GM23338 (cell line): ENCODE data around the gene TXNDC16. TPM values are rescaled to one million over a fixed set of nuclear protein-coding genes. Genes with fewer than 3 reads are reported as not detected.

ENCODE experiments used
- ATAC-seq: fragments of 200-7000 bp; cut with Tn5 transposase; 3 replicates; pipeline ENCODE4 v1.9.1; 2020
- DNase-seq: peaks from one replicate; pipeline ENCODE4 v3.0.0-alpha.2; 2015; ENCODE audit warnings: low spot score
- H2AFZ ChIP-seq: fragments of 200-600 bp; sonication (generic); 2 replicates; pipeline ENCODE4 v1.8.0; 2016; ENCODE audit warnings: antibody characterized with exemption, mild to moderate bottlenecking, moderate library complexity
- H3F3A ChIP-seq: fragments of 200-600 bp; sonication (generic); replicated peaks from 2 replicates; pipeline ENCODE4 v1.8.0; 2017; ENCODE audit warnings: antibody characterized with exemption, mixed run types, low read depth
- H3K27ac ChIP-seq: fragments of 200-600 bp; sonication (generic); 2 replicates; pipeline ENCODE4 v1.6.1; 2016; ENCODE audit warnings: low read depth
- H3K27me3 ChIP-seq: fragments of 200-600 bp; sonication (generic); 2 replicates; pipeline ENCODE4 v1.8.0; 2016; ENCODE audit warnings: mild to moderate bottlenecking, mixed run types, moderate library complexity; ENCODE audit not compliant: insufficient read depth
- H3K36me3 ChIP-seq: fragments of 200-600 bp; sonication (generic); 2 replicates; pipeline ENCODE4 v1.8.0; 2016; ENCODE audit warnings: mild to moderate bottlenecking; ENCODE audit not compliant: insufficient read depth
- H3K4me1 ChIP-seq: fragments of 200-600 bp; sonication (generic); 2 replicates; pipeline ENCODE4 v1.8.0; 2016; ENCODE audit warnings: mild to moderate bottlenecking, moderate library complexity; ENCODE audit not compliant: insufficient read depth
- H3K4me2 ChIP-seq: fragments of 200-600 bp; sonication (generic); 2 replicates; pipeline ENCODE4 v1.7.1; 2017; ENCODE audit warnings: mixed run types
- H3K4me3 ChIP-seq: fragments of 200-600 bp; sonication (generic); 2 replicates; pipeline ENCODE4 v1.6.1; 2016; ENCODE audit warnings: mixed run types
- H3K79me2 ChIP-seq: fragments of 200-600 bp; sonication (generic); replicated peaks from 2 replicates; pipeline ENCODE4 v1.8.0; 2017; ENCODE audit warnings: mild to moderate bottlenecking; ENCODE audit not compliant: insufficient read depth
- H3K9me2 ChIP-seq: fragments of 200-600 bp; sonication (generic); 2 replicates; pipeline ENCODE4 v1.8.0; 2017; ENCODE audit not compliant: insufficient read depth
- H4K20me1 ChIP-seq: fragments of 200-600 bp; sonication (generic); replicated peaks from 2 replicates; pipeline ENCODE4 v1.8.0; 2017; ENCODE audit warnings: mild to moderate bottlenecking; ENCODE audit not compliant: insufficient read depth
- H3K27ac Mint-ChIP-seq: 2 replicates; pipeline ENCODE4 v1.8.0; 2020; ENCODE audit warnings: inconsistent platforms, mild to moderate bottlenecking, moderate library complexity, mixed read lengths
- H3K27me3 Mint-ChIP-seq: 3 replicates; pipeline ENCODE4 v1.8.0; 2022; ENCODE audit warnings: low read depth, mild to moderate bottlenecking, moderate library complexity, mixed read lengths, inconsistent platforms; ENCODE audit not compliant: insufficient read depth, poor library complexity
- H3K36me3 Mint-ChIP-seq: 3 replicates; pipeline ENCODE4 v1.8.0; 2021; ENCODE audit warnings: low read depth, mild to moderate bottlenecking, inconsistent platforms, moderate library complexity, mixed read lengths
- H3K4me1 Mint-ChIP-seq: 3 replicates; pipeline ENCODE4 v1.8.0; 2020; ENCODE audit warnings: mild to moderate bottlenecking, inconsistent platforms, mixed read lengths
- H3K4me3 Mint-ChIP-seq: 3 replicates; pipeline ENCODE4 v1.8.0; 2021; ENCODE audit warnings: moderate library complexity, mild to moderate bottlenecking, inconsistent platforms, mixed read lengths
- H3K9me3 Mint-ChIP-seq: 3 replicates; pipeline ENCODE4 v1.8.0; 2020; ENCODE audit warnings: moderate library complexity, mild to moderate bottlenecking, inconsistent platforms, mixed read lengths
- NANOG ChIP-seq: IDR thresholded peaks from 2 replicates; pipeline ENCODE4 v1.6.1; 2016; ENCODE audit warnings: antibody characterized with exemption, borderline replicate concordance
- POLR2AphosphoS5 ChIP-seq: IDR thresholded peaks from 2 replicates; pipeline ENCODE4 v1.6.1; 2016; ENCODE audit warnings: antibody characterized with exemption, low read depth
- STAT1 ChIP-seq: IDR thresholded peaks from one replicate; pipeline ENCODE4 v1.6.1; 2016; ENCODE audit warnings: antibody characterized with exemption; ENCODE audit not compliant: unreplicated experiment
- ZNF114 ChIP-seq: fragments of 250-450 bp; sonication (Bioruptor Pico); IDR thresholded peaks from 2 replicates; pipeline ENCODE4 v1.5.0; 2020; ENCODE audit warnings: mild to moderate bottlenecking, moderate library complexity
- polyA plus RNA-seq: library from polyadenylated mRNA; unstranded; fragments of >200 nt; fragmentation: Nextera tagmentation; extraction: Ambion mirVana; gene quantifications from 2 replicates; pipeline ENCODE4 v1.2.1, GENCODE V29; 2016
- total RNA-seq: library from RNA; depleted of rRNA; stranded (reverse); fragments of >200 nt; shearing (Covaris generic); gene quantifications from 2 replicates; pipeline ENCODE4 v1.2.3, GENCODE V29; 2014
- TF ChIP-seq, protein P1 (sequence below): fragments of 250-450 bp; sonication (Bioruptor Pico); IDR thresholded peaks from 2 replicates; pipeline ENCODE4 v1.5.0; 2020; ENCODE audit warnings: mild to moderate bottlenecking, moderate library complexity
- TF ChIP-seq, protein P2 (sequence below): IDR thresholded peaks from 2 replicates; pipeline ENCODE4 v1.6.1; 2016; ENCODE audit warnings: antibody characterized with exemption
- TF ChIP-seq, protein P3 (sequence below): IDR thresholded peaks from one replicate; pipeline ENCODE4 v1.6.1; 2018; ENCODE audit warnings: antibody characterized with exemption; ENCODE audit not compliant: unreplicated experiment

The TXNDC16 gene
- total and polyA plus RNA-seq, 2 experiments from 2014 or later = 13.6 to 14.0 TPM

DNA sequence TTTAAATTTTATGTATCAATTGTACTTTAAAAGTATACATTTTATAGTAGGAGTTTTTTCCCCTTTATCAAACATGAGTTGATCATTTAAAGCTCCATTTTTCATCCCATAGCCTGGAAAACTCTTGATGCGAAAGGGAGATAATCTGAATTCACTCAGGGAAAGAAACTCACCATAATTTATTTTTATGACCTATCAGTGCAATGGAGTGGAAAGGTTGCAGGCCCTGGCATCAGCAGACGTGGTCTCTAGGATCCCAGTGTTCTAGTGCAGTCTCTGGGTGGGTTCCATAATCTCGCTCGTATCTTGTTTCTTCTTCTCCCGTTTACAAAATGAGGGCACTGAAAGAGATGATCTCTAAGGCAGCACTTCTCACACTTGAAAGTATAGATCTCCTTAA is 153.2 kb downstream of the TXNDC16 start (continued):
- TF ChIP-seq, protein P1, sequence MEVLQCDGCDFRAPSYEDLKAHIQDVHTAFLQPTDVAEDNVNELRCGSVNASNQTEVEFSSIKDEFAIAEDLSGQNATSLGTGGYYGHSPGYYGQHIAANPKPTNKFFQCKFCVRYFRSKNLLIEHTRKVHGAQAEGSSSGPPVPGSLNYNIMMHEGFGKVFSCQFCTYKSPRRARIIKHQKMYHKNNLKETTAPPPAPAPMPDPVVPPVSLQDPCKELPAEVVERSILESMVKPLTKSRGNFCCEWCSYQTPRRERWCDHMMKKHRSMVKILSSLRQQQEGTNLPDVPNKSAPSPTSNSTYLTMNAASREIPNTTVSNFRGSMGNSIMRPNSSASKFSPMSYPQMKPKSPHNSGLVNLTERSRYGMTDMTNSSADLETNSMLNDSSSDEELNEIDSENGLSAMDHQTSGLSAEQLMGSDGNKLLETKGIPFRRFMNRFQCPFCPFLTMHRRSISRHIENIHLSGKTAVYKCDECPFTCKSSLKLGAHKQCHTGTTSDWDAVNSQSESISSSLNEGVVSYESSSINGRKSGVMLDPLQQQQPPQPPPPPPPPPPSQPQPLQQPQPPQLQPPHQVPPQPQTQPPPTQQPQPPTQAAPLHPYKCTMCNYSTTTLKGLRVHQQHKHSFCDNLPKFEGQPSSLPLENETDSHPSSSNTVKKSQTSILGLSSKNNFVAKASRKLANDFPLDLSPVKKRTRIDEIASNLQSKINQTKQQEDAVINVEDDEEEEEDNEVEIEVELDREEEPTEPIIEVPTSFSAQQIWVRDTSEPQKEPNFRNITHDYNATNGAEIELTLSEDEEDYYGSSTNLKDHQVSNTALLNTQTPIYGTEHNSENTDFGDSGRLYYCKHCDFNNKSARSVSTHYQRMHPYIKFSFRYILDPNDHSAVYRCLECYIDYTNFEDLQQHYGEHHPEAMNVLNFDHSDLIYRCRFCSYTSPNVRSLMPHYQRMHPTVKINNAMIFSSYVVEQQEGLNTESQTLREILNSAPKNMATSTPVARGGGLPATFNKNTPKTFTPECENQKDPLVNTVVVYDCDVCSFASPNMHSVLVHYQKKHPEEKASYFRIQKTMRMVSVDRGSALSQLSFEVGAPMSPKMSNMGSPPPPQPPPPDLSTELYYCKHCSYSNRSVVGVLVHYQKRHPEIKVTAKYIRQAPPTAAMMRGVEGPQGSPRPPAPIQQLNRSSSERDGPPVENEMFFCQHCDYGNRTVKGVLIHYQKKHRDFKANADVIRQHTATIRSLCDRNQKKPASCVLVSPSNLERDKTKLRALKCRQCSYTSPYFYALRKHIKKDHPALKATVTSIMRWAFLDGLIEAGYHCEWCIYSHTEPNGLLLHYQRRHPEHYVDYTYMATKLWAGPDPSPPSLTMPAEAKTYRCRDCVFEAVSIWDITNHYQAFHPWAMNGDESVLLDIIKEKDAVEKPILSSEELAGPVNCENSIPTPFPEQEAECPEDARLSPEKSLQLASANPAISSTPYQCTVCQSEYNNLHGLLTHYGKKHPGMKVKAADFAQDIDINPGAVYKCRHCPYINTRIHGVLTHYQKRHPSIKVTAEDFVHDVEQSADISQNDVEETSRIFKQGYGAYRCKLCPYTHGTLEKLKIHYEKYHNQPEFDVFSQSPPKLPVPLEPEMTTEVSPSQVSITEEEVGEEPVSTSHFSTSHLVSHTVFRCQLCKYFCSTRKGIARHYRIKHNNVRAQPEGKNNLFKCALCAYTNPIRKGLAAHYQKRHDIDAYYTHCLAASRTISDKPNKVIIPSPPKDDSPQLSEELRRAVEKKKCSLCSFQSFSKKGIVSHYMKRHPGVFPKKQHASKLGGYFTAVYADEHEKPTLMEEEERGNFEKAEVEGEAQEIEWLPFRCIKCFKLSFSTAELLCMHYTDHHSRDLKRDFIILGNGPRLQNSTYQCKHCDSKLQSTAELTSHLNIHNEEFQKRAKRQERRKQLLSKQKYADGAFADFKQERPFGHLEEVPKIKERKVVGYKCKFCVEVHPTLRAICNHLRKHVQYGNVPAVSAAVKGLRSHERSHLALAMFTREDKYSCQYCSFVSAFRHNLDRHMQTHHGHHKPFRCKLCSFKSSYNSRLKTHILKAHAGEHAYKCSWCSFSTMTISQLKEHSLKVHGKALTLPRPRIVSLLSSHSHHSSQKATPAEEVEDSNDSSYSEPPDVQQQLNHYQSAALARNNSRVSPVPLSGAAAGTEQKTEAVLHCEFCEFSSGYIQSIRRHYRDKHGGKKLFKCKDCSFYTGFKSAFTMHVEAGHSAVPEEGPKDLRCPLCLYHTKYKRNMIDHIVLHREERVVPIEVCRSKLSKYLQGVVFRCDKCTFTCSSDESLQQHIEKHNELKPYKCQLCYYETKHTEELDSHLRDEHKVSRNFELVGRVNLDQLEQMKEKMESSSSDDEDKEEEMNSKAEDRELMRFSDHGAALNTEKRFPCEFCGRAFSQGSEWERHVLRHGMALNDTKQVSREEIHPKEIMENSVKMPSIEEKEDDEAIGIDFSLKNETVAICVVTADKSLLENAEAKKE (CRISPR knock-in tag) = no peak
- TF ChIP-seq, protein P2, sequence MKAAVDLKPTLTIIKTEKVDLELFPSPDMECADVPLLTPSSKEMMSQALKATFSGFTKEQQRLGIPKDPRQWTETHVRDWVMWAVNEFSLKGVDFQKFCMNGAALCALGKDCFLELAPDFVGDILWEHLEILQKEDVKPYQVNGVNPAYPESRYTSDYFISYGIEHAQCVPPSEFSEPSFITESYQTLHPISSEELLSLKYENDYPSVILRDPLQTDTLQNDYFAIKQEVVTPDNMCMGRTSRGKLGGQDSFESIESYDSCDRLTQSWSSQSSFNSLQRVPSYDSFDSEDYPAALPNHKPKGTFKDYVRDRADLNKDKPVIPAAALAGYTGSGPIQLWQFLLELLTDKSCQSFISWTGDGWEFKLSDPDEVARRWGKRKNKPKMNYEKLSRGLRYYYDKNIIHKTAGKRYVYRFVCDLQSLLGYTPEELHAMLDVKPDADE = no peak
- TF ChIP-seq STAT1 (no peak), NANOG (no peak)

DNA sequence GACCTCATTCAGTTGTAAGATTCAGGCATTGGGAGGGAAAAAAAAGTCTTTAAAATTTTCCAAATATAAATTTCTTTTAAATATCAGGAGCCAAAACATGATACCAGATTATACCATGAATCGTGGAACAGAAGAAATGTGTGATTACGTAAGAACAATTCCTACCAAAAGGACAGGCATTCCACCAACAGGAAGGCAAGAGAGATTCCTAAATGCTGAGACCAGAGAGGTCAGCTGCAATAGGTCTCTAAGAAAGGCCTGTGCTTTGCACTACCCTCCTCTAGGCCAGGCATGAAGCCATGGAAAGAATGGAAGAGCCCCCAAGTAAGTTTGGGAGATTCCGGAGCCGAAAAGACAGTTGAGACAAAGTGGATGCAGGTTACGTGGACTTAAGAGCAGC is 154.5 kb downstream of the TXNDC16 start:
- no peaks in the 10 kb centered on the region for H3K27me3 ChIP-seq
- H3K27ac ChIP-seq = no peak overlapping the region
- H3K27me3 Mint-ChIP-seq = no peaks in the 10 kb centered on the region
- ATAC-seq = no peak
- no peak overlapping the region for H3K4me2 ChIP-seq
- H3K9me2 ChIP-seq = no peaks in the 10 kb centered on the region
- H3K36me3 Mint-ChIP-seq = no peaks in the 10 kb centered on the region
- H3K4me1 Mint-ChIP-seq = no peaks in the 10 kb centered on the region; the same call in 1 of the 3 replicates
- H3K27ac Mint-ChIP-seq = no peak overlapping the region
- no peaks in the 10 kb centered on the region; the same call in 1 of the 2 replicates for H3K36me3 ChIP-seq
- no peak overlapping the region for H3K4me3 Mint-ChIP-seq
- no peak for DNase-seq
- no peak overlapping the region for H3K4me3 ChIP-seq
- H3K9me3 Mint-ChIP-seq = peaks cover 3% of the 10 kb centered on the region; the same call in 1 of the 3 replicates
- peaks cover 7% of the 10 kb centered on the region; the same call in 1 of the 2 replicates for H3K4me1 ChIP-seq
- H2AFZ ChIP-seq = no peak overlapping the region
- no peak for TF ChIP-seq ZNF114 (CRISPR knock-in tag)
- TF ChIP-seq, protein P2 = no peak
- TF ChIP-seq, protein P3, sequence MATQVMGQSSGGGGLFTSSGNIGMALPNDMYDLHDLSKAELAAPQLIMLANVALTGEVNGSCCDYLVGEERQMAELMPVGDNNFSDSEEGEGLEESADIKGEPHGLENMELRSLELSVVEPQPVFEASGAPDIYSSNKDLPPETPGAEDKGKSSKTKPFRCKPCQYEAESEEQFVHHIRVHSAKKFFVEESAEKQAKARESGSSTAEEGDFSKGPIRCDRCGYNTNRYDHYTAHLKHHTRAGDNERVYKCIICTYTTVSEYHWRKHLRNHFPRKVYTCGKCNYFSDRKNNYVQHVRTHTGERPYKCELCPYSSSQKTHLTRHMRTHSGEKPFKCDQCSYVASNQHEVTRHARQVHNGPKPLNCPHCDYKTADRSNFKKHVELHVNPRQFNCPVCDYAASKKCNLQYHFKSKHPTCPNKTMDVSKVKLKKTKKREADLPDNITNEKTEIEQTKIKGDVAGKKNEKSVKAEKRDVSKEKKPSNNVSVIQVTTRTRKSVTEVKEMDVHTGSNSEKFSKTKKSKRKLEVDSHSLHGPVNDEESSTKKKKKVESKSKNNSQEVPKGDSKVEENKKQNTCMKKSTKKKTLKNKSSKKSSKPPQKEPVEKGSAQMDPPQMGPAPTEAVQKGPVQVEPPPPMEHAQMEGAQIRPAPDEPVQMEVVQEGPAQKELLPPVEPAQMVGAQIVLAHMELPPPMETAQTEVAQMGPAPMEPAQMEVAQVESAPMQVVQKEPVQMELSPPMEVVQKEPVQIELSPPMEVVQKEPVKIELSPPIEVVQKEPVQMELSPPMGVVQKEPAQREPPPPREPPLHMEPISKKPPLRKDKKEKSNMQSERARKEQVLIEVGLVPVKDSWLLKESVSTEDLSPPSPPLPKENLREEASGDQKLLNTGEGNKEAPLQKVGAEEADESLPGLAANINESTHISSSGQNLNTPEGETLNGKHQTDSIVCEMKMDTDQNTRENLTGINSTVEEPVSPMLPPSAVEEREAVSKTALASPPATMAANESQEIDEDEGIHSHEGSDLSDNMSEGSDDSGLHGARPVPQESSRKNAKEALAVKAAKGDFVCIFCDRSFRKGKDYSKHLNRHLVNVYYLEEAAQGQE = no peak
- no peak for TF ChIP-seq STAT1
- TF ChIP-seq POLR2AphosphoS5 = no peak
- H3K79me2 ChIP-seq = no peaks in the 10 kb centered on the region
- H4K20me1 ChIP-seq = no peaks in the 10 kb centered on the region
- no peaks in the 10 kb centered on the region for H3F3A ChIP-seq
